Neural cell (in vitro differentiated cells): Measurements from ENCODE around the gene FAM53A. TPM values are rescaled to one million over a fixed set of nuclear protein-coding genes. Genes with fewer than 3 reads are reported as not detected.

Source experiments
- H2AFZ ChIP-seq: fragments of 200-600, 300-800 bp; sonication (generic), shearing (Covaris generic); 2 replicates; pipeline ENCODE4 v1.6.0; 2014; ENCODE audit warnings: low read depth, mild to moderate bottlenecking, antibody characterized with exemption, low read length, moderate library complexity
- H3F3A ChIP-seq: fragments of 200-600 bp; shearing (Covaris generic); 2 replicates; pipeline ENCODE4 v1.6.1; 2016; ENCODE audit warnings: mild to moderate bottlenecking, moderate library complexity, mixed read lengths, antibody characterized with exemption, low read length; ENCODE audit not compliant: insufficient read depth, poor library complexity, severe bottlenecking
- H3K27ac ChIP-seq: fragments of 200-600, 300-800 bp; sonication (generic), shearing (Covaris generic); 2 replicates; pipeline ENCODE4 v1.5.1; 2014; ENCODE audit warnings: mild to moderate bottlenecking, low read length, moderate library complexity
- H3K27me3 ChIP-seq: fragments of 300-800, 200-600 bp; sonication (generic), shearing (Covaris generic); 2 replicates; pipeline ENCODE4 v1.6.0; 2014; ENCODE audit warnings: mild to moderate bottlenecking, low read depth, low read length, moderate library complexity; ENCODE audit not compliant: insufficient read depth
- H3K36me3 ChIP-seq: fragments of 300-800, 200-600 bp; sonication (generic), shearing (Covaris generic); 2 replicates; pipeline ENCODE4 v1.5.1; 2014; ENCODE audit warnings: mild to moderate bottlenecking, antibody characterized with exemption, low read length, moderate library complexity; ENCODE audit not compliant: insufficient read depth
- H3K4me2 ChIP-seq: fragments of 300-800, 200-600 bp; sonication (generic), shearing (Covaris generic); 2 replicates; pipeline ENCODE4 v1.6.0; 2014; ENCODE audit warnings: mild to moderate bottlenecking, low read length
- H3K4me3 ChIP-seq: fragments of 300-800, 200-600 bp; sonication (generic), shearing (Covaris generic); 2 replicates; pipeline ENCODE4 v1.5.1; 2014; ENCODE audit warnings: mild to moderate bottlenecking, low read length, moderate library complexity
- H3K79me2 ChIP-seq: fragments of 200-600 bp; shearing (Covaris generic); replicated peaks from 2 replicates; pipeline ENCODE4 v1.6.0; 2014; ENCODE audit warnings: mild to moderate bottlenecking, low read length, moderate library complexity; ENCODE audit not compliant: insufficient read depth
- H3K9ac ChIP-seq: fragments of 300-800, 200-600 bp; sonication (generic), shearing (Covaris generic); 2 replicates; pipeline ENCODE4 v1.6.1; 2016; ENCODE audit warnings: mild to moderate bottlenecking, low read length, mixed read lengths
- H3K9me2 ChIP-seq: fragments of 200-600 bp; shearing (Covaris generic); 2 replicates; pipeline ENCODE4 v1.6.1; 2016; ENCODE audit warnings: mild to moderate bottlenecking, low read length, mixed read lengths; ENCODE audit not compliant: insufficient read depth
- H3K9me3 ChIP-seq: fragments of 200-600, 300-800 bp; sonication (generic), shearing (Covaris generic); 2 replicates; pipeline ENCODE4 v1.6.1; 2016; ENCODE audit warnings: mild to moderate bottlenecking, mixed run types, low read length, moderate library complexity, mixed read lengths
- H4K20me1 ChIP-seq: fragments of 200-600 bp; shearing (Covaris generic); 2 replicates; pipeline ENCODE4 v1.6.1; 2016; ENCODE audit warnings: mild to moderate bottlenecking, mixed run types; ENCODE audit not compliant: insufficient read depth
- CTCF ChIP-seq: fragments of 450-650 bp; IDR thresholded peaks from 2 replicates; pipeline ENCODE4 v1.5.1; 2014; ENCODE audit warnings: antibody characterized with exemption, mild to moderate bottlenecking, moderate library complexity; ENCODE audit not compliant: poor library complexity, severe bottlenecking
- EP300 ChIP-seq: fragments of 450-650 bp; conservative IDR thresholded peaks from 2 replicates; pipeline ENCODE4 v1.6.1; 2014; ENCODE audit warnings: antibody characterized with exemption, mild to moderate bottlenecking, moderate library complexity; ENCODE audit not compliant: poor library complexity, severe bottlenecking
- EZH2 ChIP-seq: fragments of 200-600, 300-800 bp; shearing (Covaris generic), sonication (generic); IDR thresholded peaks from 2 replicates; pipeline ENCODE4 v1.6.1; 2014; ENCODE audit warnings: antibody characterized with exemption, low read length, borderline replicate concordance, mild to moderate bottlenecking; ENCODE audit not compliant: insufficient read depth, poor library complexity, severe bottlenecking
- MXI1 ChIP-seq: fragments of 450-650 bp; conservative IDR thresholded peaks from 2 replicates; pipeline ENCODE4 v1.6.1; 2014; ENCODE audit warnings: antibody characterized with exemption, mild to moderate bottlenecking; ENCODE audit not compliant: poor library complexity, severe bottlenecking
- POLR2AphosphoS5 ChIP-seq: IDR thresholded peaks from 2 replicates; pipeline ENCODE4 v1.6.1; 2012
- RAD21 ChIP-seq: fragments of 450-650 bp; conservative IDR thresholded peaks from 2 replicates; pipeline ENCODE4 v1.6.1; 2014; ENCODE audit warnings: antibody characterized with exemption, mild to moderate bottlenecking, moderate library complexity
- SMC3 ChIP-seq: fragments of 450-650 bp; conservative IDR thresholded peaks from 2 replicates; pipeline ENCODE4 v1.6.1; 2014; ENCODE audit warnings: antibody characterized with exemption, mild to moderate bottlenecking, moderate library complexity; ENCODE audit not compliant: poor library complexity
- TAF1 ChIP-seq: IDR thresholded peaks from 2 replicates; pipeline ENCODE4 v1.6.1; 2012; ENCODE audit warnings: low read depth
- polyA plus RNA-seq: library from polyadenylated mRNA; depleted of rRNA; stranded (reverse); fragments of >200 nt; gene quantifications from 2 replicates; pipeline ENCODE4 v1.2.3, GENCODE V29; 2014
- TF ChIP-seq, protein P1 (sequence below): IDR thresholded peaks from 2 replicates; pipeline ENCODE4 v1.6.1; 2012; ENCODE audit warnings: borderline replicate concordance

Gene FAM53A
- polyA plus RNA-seq, 1 donor from 2014 or later, result not detected

- no peak overlapping the region for H3K27ac ChIP-seq
- no peak overlapping the region for H2AFZ ChIP-seq
- no peaks in the 10 kb centered on the region for H3K9me2 ChIP-seq
- H4K20me1 ChIP-seq, result no peaks in the 10 kb centered on the region
- H3K9ac ChIP-seq, result no peak overlapping the region
- TF ChIP-seq MXI1 (no peak), CTCF (peak; percentile 98), RAD21 (peak; percentile 98), TAF1 (no peak), EP300 (no peak), SMC3 (peak; percentile 96), POLR2AphosphoS5 (no peak), EZH2 (no peak)
- TF ChIP-seq, protein P1, sequence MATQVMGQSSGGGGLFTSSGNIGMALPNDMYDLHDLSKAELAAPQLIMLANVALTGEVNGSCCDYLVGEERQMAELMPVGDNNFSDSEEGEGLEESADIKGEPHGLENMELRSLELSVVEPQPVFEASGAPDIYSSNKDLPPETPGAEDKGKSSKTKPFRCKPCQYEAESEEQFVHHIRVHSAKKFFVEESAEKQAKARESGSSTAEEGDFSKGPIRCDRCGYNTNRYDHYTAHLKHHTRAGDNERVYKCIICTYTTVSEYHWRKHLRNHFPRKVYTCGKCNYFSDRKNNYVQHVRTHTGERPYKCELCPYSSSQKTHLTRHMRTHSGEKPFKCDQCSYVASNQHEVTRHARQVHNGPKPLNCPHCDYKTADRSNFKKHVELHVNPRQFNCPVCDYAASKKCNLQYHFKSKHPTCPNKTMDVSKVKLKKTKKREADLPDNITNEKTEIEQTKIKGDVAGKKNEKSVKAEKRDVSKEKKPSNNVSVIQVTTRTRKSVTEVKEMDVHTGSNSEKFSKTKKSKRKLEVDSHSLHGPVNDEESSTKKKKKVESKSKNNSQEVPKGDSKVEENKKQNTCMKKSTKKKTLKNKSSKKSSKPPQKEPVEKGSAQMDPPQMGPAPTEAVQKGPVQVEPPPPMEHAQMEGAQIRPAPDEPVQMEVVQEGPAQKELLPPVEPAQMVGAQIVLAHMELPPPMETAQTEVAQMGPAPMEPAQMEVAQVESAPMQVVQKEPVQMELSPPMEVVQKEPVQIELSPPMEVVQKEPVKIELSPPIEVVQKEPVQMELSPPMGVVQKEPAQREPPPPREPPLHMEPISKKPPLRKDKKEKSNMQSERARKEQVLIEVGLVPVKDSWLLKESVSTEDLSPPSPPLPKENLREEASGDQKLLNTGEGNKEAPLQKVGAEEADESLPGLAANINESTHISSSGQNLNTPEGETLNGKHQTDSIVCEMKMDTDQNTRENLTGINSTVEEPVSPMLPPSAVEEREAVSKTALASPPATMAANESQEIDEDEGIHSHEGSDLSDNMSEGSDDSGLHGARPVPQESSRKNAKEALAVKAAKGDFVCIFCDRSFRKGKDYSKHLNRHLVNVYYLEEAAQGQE, result no peak
- H3K9me3 ChIP-seq, result no peaks in the 10 kb centered on the region
- no peak overlapping the region for H3K4me2 ChIP-seq
- no peaks in the 10 kb centered on the region for H3K79me2 ChIP-seq
- no peak overlapping the region for H3K4me3 ChIP-seq
- H3F3A ChIP-seq, result no peaks in the 10 kb centered on the region
- H3K27me3 ChIP-seq, result no peaks in the 10 kb centered on the region
- no peaks in the 10 kb centered on the region for H3K36me3 ChIP-seq
Measured at GRCh38 chr4:1628892-1629698, 55.0 kb downstream of the FAM53A start.

DNA sequence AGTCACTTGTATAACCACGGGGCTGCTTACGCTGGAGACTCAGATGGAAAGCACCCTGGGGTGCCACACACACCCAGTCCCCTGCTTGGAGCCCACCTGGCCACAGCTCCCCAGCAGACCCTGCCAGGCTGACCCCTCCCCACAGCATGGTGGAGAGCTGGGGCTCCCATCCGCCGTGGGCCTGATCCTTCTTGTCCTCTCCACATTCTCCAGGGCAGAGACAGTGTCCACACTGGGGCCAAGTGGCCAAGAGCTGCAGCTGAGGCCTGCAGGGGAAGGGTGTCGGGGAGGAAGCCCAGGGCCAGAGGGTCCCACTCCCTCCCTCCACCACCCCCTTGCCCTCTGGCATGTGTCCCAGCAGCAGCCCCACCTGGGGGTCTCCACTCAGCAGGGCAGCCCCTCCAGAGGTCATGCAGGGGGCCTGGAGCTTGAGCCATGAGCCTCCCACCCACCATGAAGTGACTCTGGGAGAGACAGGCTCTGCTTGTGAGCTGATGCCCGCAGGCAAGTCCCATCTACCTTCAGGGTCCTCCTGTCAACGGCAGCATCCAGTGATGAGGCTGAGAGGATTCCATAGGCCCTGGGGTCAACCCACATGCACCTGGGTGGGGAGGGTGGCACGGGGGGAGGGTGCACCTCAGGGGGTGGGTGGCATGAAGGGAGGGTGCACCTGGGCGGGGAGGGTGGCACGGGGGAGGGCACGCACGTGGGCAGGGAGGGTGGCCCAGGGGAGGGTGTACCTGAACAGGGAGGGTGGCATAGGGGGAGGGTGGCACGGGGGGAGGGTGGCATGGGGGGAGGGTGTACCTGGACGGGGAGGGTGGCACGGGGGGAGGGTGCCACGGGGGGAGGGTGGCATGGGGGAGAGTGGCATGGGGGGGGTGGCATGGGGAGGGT is 56.4 kb downstream of the FAM53A start:
- Histone ChIP-seq H4K20me1 (no peaks in the 10 kb centered on the region), H3K79me2 (no peaks in the 10 kb centered on the region), H3K9me3 (no peaks in the 10 kb centered on the region), H3K4me2 (no peak overlapping the region), H3K9me2 (no peaks in the 10 kb centered on the region), H3K27me3 (no peaks in the 10 kb centered on the region), H3F3A (no peaks in the 10 kb centered on the region), H3K36me3 (no peaks in the 10 kb centered on the region), H3K4me3 (no peak overlapping the region), H2AFZ (no peak overlapping the region), H3K27ac (no peak overlapping the region), H3K9ac (no peak overlapping the region)
- TF ChIP-seq MXI1 (no peak), TAF1 (no peak), EP300 (no peak), POLR2AphosphoS5 (no peak), CTCF (no peak), RAD21 (no peak), EZH2 (no peak), SMC3 (no peak)
- TF ChIP-seq, protein P1, result no peak
